OCI-M2 (cell line): ENCODE measurements around the gene SORBS2.

ENCODE experiments used
- DNase-seq: peaks from one replicate; lab custom pipeline; 2025; ENCODE audit not compliant: unreplicated experiment; lab: John Stamatoyannopoulos, UW

The SORBS2 gene

GRCh38 chr4:185536411-185536709, 275.6 kb downstream of the SORBS2 start:
- no peak for DNase-seq

- no peak for DNase-seq
These were observed 276.2 kb downstream of the SORBS2 start for GRCh38 chr4:185535612-185536410.
